Measurements from ENCODE around the gene TMEM218. TPM values are rescaled to one million over a fixed set of nuclear protein-coding genes. Genes with fewer than 3 reads are reported as not detected.

The TMEM218 gene
- total and polyA plus RNA-seq, 2 donors (not counting 3 experiments of a cell fraction or from before 2014, with no cell fraction given): 23.8 to 45.1 TPM

- Histone ChIP-seq H3K4me1 (ENCODE audit: control insufficient read depth, extremely low read depth, insufficient read depth, low read length) (no peaks in the 10 kb centered on the region), H4K20me1 (replicated peaks; ENCODE audit: control insufficient read depth, extremely low read depth, insufficient read depth, low read length) (no peaks in the 10 kb centered on the region), H3K79me2 (ENCODE audit: control insufficient read depth, insufficient read depth, low read length) (no peaks in the 10 kb centered on the region), H3K9me3 (replicated peaks; ENCODE audit: control insufficient read depth, insufficient read depth, low read length) (no peaks in the 10 kb centered on the region), H3K4me3 (replicated peaks in 1 of 3; ENCODE audit: insufficient read depth in 1 of 3, low read depth in 1 of 3, low read length in 3 of 3) (no peak overlapping the region), H3K27ac (ENCODE audit: insufficient read depth, low read depth, low read length) (no peak overlapping the region), H3K36me3 (ENCODE audit: control insufficient read depth in 2 of 2, extremely low read depth in 1 of 2, insufficient read depth in 2 of 2, low read length in 2 of 2) (no peaks in the 10 kb centered on the region), H3K9me1 (replicated peaks; ENCODE audit: control insufficient read depth, extremely low read depth, insufficient read depth, low read length) (no peaks in the 10 kb centered on the region), H3K9ac (replicated peaks; ENCODE audit: extremely low read depth, insufficient read depth, low read length) (no peak overlapping the region), H3K27me3 (ENCODE audit: control insufficient read depth in 2 of 2, insufficient read depth in 2 of 2, low read length in 2 of 2) (no peaks in the 10 kb centered on the region), H2AFZ (ENCODE audit: low read depth, low read length) (no peak overlapping the region), H3K4me2 (ENCODE audit: insufficient read depth, low read length) (no peak overlapping the region)
- FAIRE-seq: no peak
- intact Hi-C loops (cut with micrococcal nuclease) (no loop called here), dilution Hi-C loops (cut with MboI; ENCODE audit: extremely low pct_ligation_motif_present, low sequenced_read_pairs) (no loop called here)
- DNase-seq (ENCODE audit: low read depth, low spot score): no peak
- ChIA-PET CTCF (no interaction called here), POLR2A (no interaction called here)
- no peak for TF ChIP-seq MYC (IDR thresholded peaks at IDR 0.05; ENCODE audit: low read depth, low read length)
- BruUV-seq (replicated peaks): no TSS peak
Observed at GRCh38 chr11:125055107-125055715, 56.2 kb downstream of the TMEM218 start.

- FAIRE-seq: no peak
- POLR2A ChIA-PET: no interaction called here
- no peak overlapping the region for H3K4me3 ChIP-seq (replicated peaks in 1 of 3; ENCODE audit: insufficient read depth in 1 of 3, low read depth in 1 of 3, low read length in 3 of 3)
- H2AFZ ChIP-seq (ENCODE audit: low read depth, low read length): no peak overlapping the region
- no peak overlapping the region for H3K9ac ChIP-seq (replicated peaks; ENCODE audit: extremely low read depth, insufficient read depth, low read length)
- no peaks in the 10 kb centered on the region for H4K20me1 ChIP-seq (replicated peaks; ENCODE audit: control insufficient read depth, extremely low read depth, insufficient read depth, low read length)
- H3K9me1 ChIP-seq (replicated peaks; ENCODE audit: control insufficient read depth, extremely low read depth, insufficient read depth, low read length): no peaks in the 10 kb centered on the region
- no TSS peak for BruUV-seq (replicated peaks)
- H3K27me3 ChIP-seq (ENCODE audit: control insufficient read depth in 2 of 2, insufficient read depth in 2 of 2, low read length in 2 of 2): no peaks in the 10 kb centered on the region
- H3K27ac ChIP-seq (ENCODE audit: insufficient read depth, low read depth, low read length): no peak overlapping the region
- TF ChIP-seq JUN (IDR thresholded peaks at IDR 0.05; ENCODE audit: borderline replicate concordance, insufficient read depth, insufficient read length, low read depth) (no peak), CTCF (IDR thresholded peaks at IDR 0.05; ENCODE audit: extremely low read depth in 1 of 2, insufficient read depth in 1 of 2, low read depth in 1 of 2, low read length in 2 of 2) (no peak), EZH2 (IDR thresholded peaks at IDR 0.05; ENCODE audit: borderline replicate concordance, low read depth, low read length, severe bottlenecking) (no peak), MYC (IDR thresholded peaks at IDR 0.05; ENCODE audit: low read depth, low read length) (no peak), GATA2 (IDR thresholded peaks at IDR 0.05; ENCODE audit: insufficient read depth, insufficient read length, low read depth, low read length) (no peak), POLR2AphosphoS5 (IDR thresholded peaks at IDR 0.05; ENCODE audit: insufficient read depth, low read depth, low read length) (no peak), MAX (IDR thresholded peaks at IDR 0.05; ENCODE audit: insufficient read depth, insufficient read length) (no peak), FOS (IDR thresholded peaks at IDR 0.05; ENCODE audit: borderline replicate concordance, insufficient read depth, low read length) (no peak), POLR2A (IDR thresholded peaks at IDR 0.05; ENCODE audit: low read depth, low read length) (no peak)
- H3K79me2 ChIP-seq (ENCODE audit: control insufficient read depth, insufficient read depth, low read length): no peaks in the 10 kb centered on the region
- no peaks in the 10 kb centered on the region for H3K9me3 ChIP-seq (replicated peaks; ENCODE audit: control insufficient read depth, insufficient read depth, low read length)
- dilution Hi-C loops (cut with MboI; ENCODE audit: extremely low pct_ligation_motif_present, low sequenced_read_pairs): no loop called here
- H3K4me1 ChIP-seq (ENCODE audit: control insufficient read depth, extremely low read depth, insufficient read depth, low read length): no peaks in the 10 kb centered on the region
- CTCF ChIA-PET: interaction anchor here (1.2 to 1.3 kb wide), 2 partner anchors 10 to 89 kb away, joined by 3 to 4 read pairs; partner anchors contain the start of gene SLC37A2
- no peak for DNase-seq (ENCODE audit: low read depth, low spot score)
- no peaks in the 10 kb centered on the region for H3K36me3 ChIP-seq (ENCODE audit: control insufficient read depth in 2 of 2, extremely low read depth in 1 of 2, insufficient read depth in 2 of 2, low read length in 2 of 2)
- intact Hi-C loops (cut with micrococcal nuclease): no loop called here
- no peak overlapping the region for H3K4me2 ChIP-seq (ENCODE audit: insufficient read depth, low read length)
Observed at GRCh38 chr11:125053167-125053566, 58.3 kb downstream of the TMEM218 start.
